ENCODE data around the gene POLG.

- TF ChIP-seq GATA3 (IDR thresholded peaks at IDR 0.05; ENCODE audit: low read depth, low read length): no peak
- TF ChIP-seq GATA2 (IDR thresholded peaks at IDR 0.05; ENCODE audit: low read depth, low read length): no peak
Measured at GRCh38 chr15:89330119-89330518, 4.5 kb downstream of the POLG start.
